Measurements from ENCODE around the gene GNAT3. TPM values are rescaled to one million over a fixed set of nuclear protein-coding genes. Genes with fewer than 3 reads are reported as not detected.

Gene GNAT3
- total and polyA plus RNA-seq, 12 donors: not detected

- Histone ChIP-seq H3K9me3 (replicated peaks in 1 of 3) (no peaks in the 10 kb centered on the region), H3K36me3 (replicated peaks in 1 of 2) (no peaks in the 10 kb centered on the region), H3K4me3 (no peak overlapping the region), H3K27ac (no peak overlapping the region), H3K27me3 (no peaks in the 10 kb centered on the region), H3K4me1 (replicated peaks in 1 of 2) (no peaks in the 10 kb centered on the region)
- 79 to 83% (median 80%) methylated on average over 3 of the region's 3 CpGs for WGBS, 4 donors
- intact Hi-C loops (cut with DNase I): no loop called here
- TF ChIP-seq CTCF (IDR thresholded peaks at IDR 0.05) (no peak), POLR2A (IDR thresholded peaks at IDR 0.05) (no peak)
- DNase-seq: no peak
These were observed 98.4 kb downstream of the GNAT3 start for GRCh38 chr7:80413383-80413945.

DNA sequence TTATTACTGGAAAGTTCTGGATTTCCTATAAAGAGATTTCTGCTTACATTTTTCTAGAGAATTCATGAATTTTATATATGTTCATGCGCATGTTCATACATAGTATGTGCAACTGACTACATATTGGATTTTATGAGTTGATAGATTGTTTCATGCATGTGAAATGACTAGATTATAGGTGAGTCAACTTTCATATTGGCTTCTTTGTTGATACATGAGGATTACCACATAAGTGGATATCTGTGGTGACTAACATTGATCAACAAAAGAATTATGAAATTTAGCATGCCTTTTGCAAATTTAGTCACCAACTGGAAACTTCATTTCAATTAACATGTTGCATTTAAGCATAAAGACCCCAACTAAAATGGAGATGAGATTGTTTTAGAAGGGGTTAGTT is 99.0 kb downstream of the GNAT3 start:
- no peak overlapping the region for H3K27ac ChIP-seq
- H3K27me3 ChIP-seq: no peaks in the 10 kb centered on the region
- no peaks in the 10 kb centered on the region for H3K4me1 ChIP-seq (replicated peaks in 1 of 2)
- WGBS, 4 donors: 96 to 100% (median 98%) methylated on average over 1 of the region's 1 CpG
- no peaks in the 10 kb centered on the region for H3K9me3 ChIP-seq (replicated peaks in 1 of 3)
- H3K4me3 ChIP-seq: no peak overlapping the region
- H3K36me3 ChIP-seq (replicated peaks in 1 of 2): no peaks in the 10 kb centered on the region
- no peak for DNase-seq
- intact Hi-C loops (cut with DNase I): no loop called here
- TF ChIP-seq CTCF (IDR thresholded peaks at IDR 0.05) (no peak), POLR2A (IDR thresholded peaks at IDR 0.05) (no peak)

GRCh38 chr7:80411621-80412020 is 100.2 kb downstream of the GNAT3 start:
- Histone ChIP-seq H3K27ac (no peak overlapping the region), H3K36me3 (replicated peaks in 1 of 2) (no peaks in the 10 kb centered on the region), H3K9me3 (replicated peaks in 1 of 3) (no peaks in the 10 kb centered on the region), H3K4me3 (no peak overlapping the region), H3K4me1 (replicated peaks in 1 of 2) (no peaks in the 10 kb centered on the region), H3K27me3 (no peaks in the 10 kb centered on the region)
- DNase-seq: no peak
- no peak for TF ChIP-seq CTCF (IDR thresholded peaks at IDR 0.05)
- TF ChIP-seq POLR2A (IDR thresholded peaks at IDR 0.05): no peak
- intact Hi-C loops (cut with DNase I): no loop called here
- 70 to 83% (median 77%) methylated on average over 2 of the region's 2 CpGs for WGBS, 4 donors

- intact Hi-C loops (cut with DNase I): no loop called here
- no peak for DNase-seq
- H3K27ac ChIP-seq: no peak overlapping the region
- H3K4me3 ChIP-seq: no peak overlapping the region
- no peaks in the 10 kb centered on the region for H3K27me3 ChIP-seq
- H3K36me3 ChIP-seq (replicated peaks in 1 of 2): no peaks in the 10 kb centered on the region
- TF ChIP-seq CTCF (IDR thresholded peaks at IDR 0.05) (no peak), POLR2A (IDR thresholded peaks at IDR 0.05) (no peak)
- H3K9me3 ChIP-seq (replicated peaks in 1 of 3): no peaks in the 10 kb centered on the region
- no peaks in the 10 kb centered on the region for H3K4me1 ChIP-seq (replicated peaks in 1 of 2)
These were observed 101.8 kb downstream of the GNAT3 start for GRCh38 chr7:80410081-80410480.

Other genes starting within 250 kb of the GNAT3 start
- 100 to 1,000 TPM in 1 of 9 donors, 10 to 100 TPM in 8; 11.7 to 224 (median 34.6) TPM for gene CD36, start 126.6 kb upstream of the GNAT3 start, total RNA-seq
- gene CD36, start 126.6 kb upstream of the GNAT3 start, polyA plus RNA-seq: 10 to 100 TPM in 2 of 3 donors, 1 to 10 TPM in 1; 7.2 to 87.0 (median 29.8) TPM